NT2/D1 (cell line): Measurements from ENCODE around the gene ECI2.

ENCODE experiments used
- DNase-seq: peaks from one replicate; pipeline ENCODE4 v3.0.0-alpha.2; 2011; ENCODE audit warnings: low read depth, low spot score
- H3K27me3 ChIP-seq: 2 replicates; pipeline ENCODE4 v1.6.0; 2011; ENCODE audit warnings: mild to moderate bottlenecking; ENCODE audit not compliant: insufficient read length, insufficient read depth
- H3K36me3 ChIP-seq: 2 replicates; pipeline ENCODE4 v1.6.1; 2011; ENCODE audit warnings: mild to moderate bottlenecking, low read length, mixed read lengths; ENCODE audit not compliant: insufficient read depth, insufficient read length
- H3K4me1 ChIP-seq: 2 replicates; pipeline ENCODE4 v1.5.1; 2011; ENCODE audit not compliant: insufficient read depth, insufficient read length
- H3K4me3 ChIP-seq: 2 replicates; pipeline ENCODE4 v1.5.1; 2011; ENCODE audit warnings: low read depth; ENCODE audit not compliant: insufficient read length
- H3K9ac ChIP-seq: 2 replicates; pipeline ENCODE4 v1.6.0; 2011; ENCODE audit warnings: low read depth; ENCODE audit not compliant: insufficient read length
- H3K9me3 ChIP-seq: 2 replicates; pipeline ENCODE4 v1.5.1; 2011; ENCODE audit warnings: mild to moderate bottlenecking, low read length; ENCODE audit not compliant: insufficient read depth
- SUZ12 ChIP-seq: IDR thresholded peaks from 2 replicates; pipeline ENCODE4 v1.6.1; 2011; ENCODE audit not compliant: insufficient read length, insufficient read depth; ENCODE audit errors: extremely low read depth
- YY1 ChIP-seq: IDR thresholded peaks from 2 replicates; pipeline ENCODE4 v1.6.1; 2011; ENCODE audit not compliant: insufficient read length, insufficient read depth
- ZNF274 ChIP-seq: IDR thresholded peaks from 2 replicates; pipeline ENCODE4 v1.6.1; 2011; ENCODE audit warnings: mild to moderate bottlenecking, low read depth, low read length

ECI2 gene

GRCh38 chr6:4066029-4066755 lies 69.2 kb downstream of the ECI2 start:
- DNase-seq = no peak
- Histone ChIP-seq H3K9ac (no peak overlapping the region), H3K4me3 (no peak overlapping the region), H3K27me3 (no peaks in the 10 kb centered on the region), H3K4me1 (no peaks in the 10 kb centered on the region), H3K9me3 (no peaks in the 10 kb centered on the region), H3K36me3 (peaks cover 40% of the 10 kb centered on the region)
- TF ChIP-seq SUZ12 = no peak
- TF ChIP-seq ZNF274 = no peak
- TF ChIP-seq YY1 = no peak
